ENCODE measurements around the gene FASTK. TPM values are rescaled to one million over a fixed set of nuclear protein-coding genes. Genes with fewer than 3 reads are reported as not detected.
A peak's percentile ranks its signal among the peaks of the same experiment; 100 is the strongest.

FASTK gene
- polyA plus RNA-seq (2013, experiment 1 of 2) = 72.5 TPM
- polyA plus RNA-seq (2013, experiment 2 of 2) = 69.4 TPM

- Histone ChIP-seq H2BK12ac (ENCODE audit: low read length in 2 of 2) (peak within 1 kb of the TSS; percentile 45 to 81), H3K23ac (ENCODE audit: low read length in 2 of 2) (peak within 1 kb of the TSS in 1 of 2 experiments; percentile 91), H4K91ac (ENCODE audit: low read length) (peak within 1 kb of the TSS; percentile 95), H4K8ac (ENCODE audit: low read length) (peak within 1 kb of the TSS; percentile 96), H3K9ac (ENCODE audit: low read length) (peak within 1 kb of the TSS; percentile 94), H3K27me3 (ENCODE audit: control insufficient read depth in 1 of 2, insufficient read depth in 1 of 2, low read length in 2 of 2) (no peaks in the 10 kb centered on the region), H2AK5ac (ENCODE audit: low read length, severe bottlenecking) (peak within 1 kb of the TSS; percentile 48), H3K79me1 (replicated peaks; ENCODE audit: low read length, poor library complexity, severe bottlenecking) (peaks cover 18% of the 10 kb centered on the region), H2AFZ (ENCODE audit: low read depth, low read length) (peak within 1 kb of the TSS; percentile 6), H3K4me3 (ENCODE audit: insufficient read depth in 1 of 2, low read depth in 1 of 2, low read length in 2 of 2) (peak within 1 kb of the TSS; percentile 85 to 96), H3K4me1 (ENCODE audit: control insufficient read depth, insufficient read depth, low read depth, low read length) (peaks cover 52% of the 10 kb centered on the region), H3K36me3 (ENCODE audit: control insufficient read depth in 1 of 2, insufficient read depth in 2 of 2, low read depth in 1 of 2, low read length in 2 of 2) (peaks cover 30 to 50% of the 10 kb centered on the region in 2 experiments), H3K4ac (ENCODE audit: low read depth in 1 of 2, low read length in 2 of 2) (peak within 1 kb of the TSS; percentile 86 to 89), H2BK120ac (ENCODE audit: low read depth, low read length) (peak within 1 kb of the TSS; percentile 85), H2BK15ac (ENCODE audit: low read depth, poor library complexity, severe bottlenecking) (peak within 1 kb of the TSS; percentile 99), H2BK5ac (ENCODE audit: low read depth, low read length, poor library complexity, severe bottlenecking) (peak within 1 kb of the TSS; percentile 62), H3K18ac (ENCODE audit: low read depth in 1 of 2, low read length in 2 of 2) (peak within 1 kb of the TSS; percentile 94 to 98), H3K27ac (ENCODE audit: low read length, poor library complexity, severe bottlenecking) (peak within 1 kb of the TSS; percentile 72), H3K14ac (ENCODE audit: low read length in 2 of 2) (peak within 1 kb of the TSS in 1 of 2 experiments; percentile 85), H3K4me2 (ENCODE audit: low read length, poor library complexity, severe bottlenecking) (peak within 1 kb of the TSS; percentile 75), H3K9me3 (ENCODE audit: control insufficient read depth, low read length) (no peaks in the 10 kb centered on the region)
- peak; percentile 93 for DNase-seq
- WGBS = under 1% methylated on average over 62 of the region's 66 CpGs
These were observed at the start of gene FASTK for GRCh38 chr7:151080522-151081169. TSS of gene FASTK (minus strand) at chr7:151080809. CDS start at chr7:151080766, 43 bp downstream.

GRCh38 chr7:151129960-151130591 is 49.5 kb upstream of the FASTK start:
- H3K79me1 ChIP-seq (replicated peaks; ENCODE audit: low read length, poor library complexity, severe bottlenecking) = peaks cover 43% of the 10 kb centered on the region
- WGBS = 98% methylated on average over 9 of the region's 9 CpGs

GRCh38 chr7:151129117-151129959 is 48.7 kb upstream of the FASTK start:
- peaks cover 84 to 85% of the 10 kb centered on the region in 2 experiments for H3K36me3 ChIP-seq (ENCODE audit: control insufficient read depth in 1 of 2, insufficient read depth in 2 of 2, low read depth in 1 of 2, low read length in 2 of 2)
- WGBS = 96% methylated on average over 27 of the region's 28 CpGs

More at GRCh38 chr7:151129960-151130591, 49.5 kb upstream of the FASTK start:
- Histone ChIP-seq H3K27ac (ENCODE audit: low read length, poor library complexity, severe bottlenecking) (no peak overlapping the region), H3K4me2 (ENCODE audit: low read length, poor library complexity, severe bottlenecking) (no peak overlapping the region), H2AK5ac (ENCODE audit: low read length, severe bottlenecking) (no peak overlapping the region), H3K9me3 (ENCODE audit: control insufficient read depth, low read length) (no peaks in the 10 kb centered on the region), H3K4me3 (ENCODE audit: insufficient read depth in 1 of 2, low read depth in 1 of 2, low read length in 2 of 2) (no peak overlapping the region), H3K14ac (ENCODE audit: low read length in 2 of 2) (no peak overlapping the region), H2BK5ac (ENCODE audit: low read depth, low read length, poor library complexity, severe bottlenecking) (no peak overlapping the region), H2BK15ac (ENCODE audit: low read depth, poor library complexity, severe bottlenecking) (no peak overlapping the region), H3K18ac (ENCODE audit: low read depth in 1 of 2, low read length in 2 of 2) (no peak overlapping the region), H3K23ac (ENCODE audit: low read length in 2 of 2) (no peak overlapping the region), H3K9ac (ENCODE audit: low read length) (no peak overlapping the region), H3K36me3 (ENCODE audit: control insufficient read depth in 1 of 2, insufficient read depth in 2 of 2, low read depth in 1 of 2, low read length in 2 of 2) (peaks cover 84 to 85% of the 10 kb centered on the region in 2 experiments), H4K8ac (ENCODE audit: low read length) (no peak overlapping the region), H4K91ac (ENCODE audit: low read length) (no peak overlapping the region), H3K27me3 (ENCODE audit: control insufficient read depth in 1 of 2, insufficient read depth in 1 of 2, low read length in 2 of 2) (no peaks in the 10 kb centered on the region), H3K4me1 (ENCODE audit: control insufficient read depth, insufficient read depth, low read depth, low read length) (peaks cover 17% of the 10 kb centered on the region), H2AFZ (ENCODE audit: low read depth, low read length) (no peak overlapping the region), H3K4ac (ENCODE audit: low read depth in 1 of 2, low read length in 2 of 2) (no peak overlapping the region), H2BK120ac (ENCODE audit: low read depth, low read length) (no peak overlapping the region), H2BK12ac (ENCODE audit: low read length in 2 of 2) (no peak overlapping the region)
- no peak for DNase-seq

More at GRCh38 chr7:151129117-151129959, 48.7 kb upstream of the FASTK start:
- DNase-seq = no peak
- H2AK5ac ChIP-seq (ENCODE audit: low read length, severe bottlenecking) = no peak overlapping the region
- no peak overlapping the region for H3K14ac ChIP-seq (ENCODE audit: low read length in 2 of 2)
- H3K18ac ChIP-seq (ENCODE audit: low read depth in 1 of 2, low read length in 2 of 2) = no peak overlapping the region
- no peak overlapping the region for H2AFZ ChIP-seq (ENCODE audit: low read depth, low read length)
- no peak overlapping the region for H2BK15ac ChIP-seq (ENCODE audit: low read depth, poor library complexity, severe bottlenecking)
- peaks cover 44% of the 10 kb centered on the region for H3K79me1 ChIP-seq (replicated peaks; ENCODE audit: low read length, poor library complexity, severe bottlenecking)
- no peak overlapping the region for H2BK120ac ChIP-seq (ENCODE audit: low read depth, low read length)
- H2BK12ac ChIP-seq (ENCODE audit: low read length in 2 of 2) = no peak overlapping the region
- no peak overlapping the region for H3K27ac ChIP-seq (ENCODE audit: low read length, poor library complexity, severe bottlenecking)
- H3K4me2 ChIP-seq (ENCODE audit: low read length, poor library complexity, severe bottlenecking) = no peak overlapping the region
- no peak overlapping the region for H2BK5ac ChIP-seq (ENCODE audit: low read depth, low read length, poor library complexity, severe bottlenecking)
- H3K9ac ChIP-seq (ENCODE audit: low read length) = no peak overlapping the region
- H3K27me3 ChIP-seq (ENCODE audit: control insufficient read depth in 1 of 2, insufficient read depth in 1 of 2, low read length in 2 of 2) = no peaks in the 10 kb centered on the region
- H3K4me1 ChIP-seq (ENCODE audit: control insufficient read depth, insufficient read depth, low read depth, low read length) = peaks cover 22% of the 10 kb centered on the region
- H3K23ac ChIP-seq (ENCODE audit: low read length in 2 of 2) = no peak overlapping the region
- no peaks in the 10 kb centered on the region for H3K9me3 ChIP-seq (ENCODE audit: control insufficient read depth, low read length)
- peak overlapping the region; percentile 25 for H4K91ac ChIP-seq (ENCODE audit: low read length)
- H3K4me3 ChIP-seq (ENCODE audit: insufficient read depth in 1 of 2, low read depth in 1 of 2, low read length in 2 of 2) = no peak overlapping the region
- no peak overlapping the region for H4K8ac ChIP-seq (ENCODE audit: low read length)
- no peak overlapping the region for H3K4ac ChIP-seq (ENCODE audit: low read depth in 1 of 2, low read length in 2 of 2)
